ENCODE measurements around the gene NMS.
"Not testable (repeated sequence)": the region's sequence is repeated elsewhere in the genome, so short reads cannot be mapped to it uniquely, and the experiment has no call there.

NMS gene

GRCh38 chr2:100470182-100470581 is at the start of gene NMS:
Gene NMS, plus strand, starts transcription at chr2:100470482. Its CDS starts 7 bp downstream, at chr2:100470489.
- DNase-seq (ENCODE audit: low read depth): no peak

- DNase-seq (ENCODE audit: low read depth): no peak
Measured at GRCh38 chr2:100422320-100423055, 47.8 kb upstream of the NMS start.

GRCh38 chr2:100423631-100424030 is 46.7 kb upstream of the NMS start:
- no peak for DNase-seq (ENCODE audit: low read depth)

GRCh38 chr2:100424277-100424875 is 45.9 kb upstream of the NMS start:
- no peak for DNase-seq (ENCODE audit: low read depth)

- no peak for DNase-seq (ENCODE audit: low read depth)
Measured at GRCh38 chr2:100425107-100425506, 45.2 kb upstream of the NMS start.

- no peak for DNase-seq (ENCODE audit: low read depth)
Measured at GRCh38 chr2:100425573-100426383, 44.5 kb upstream of the NMS start.

GRCh38 chr2:100426384-100426720 is 43.9 kb upstream of the NMS start:
- no peak for DNase-seq (ENCODE audit: low read depth)

GRCh38 chr2:100427111-100427510 is 43.2 kb upstream of the NMS start:
- no peak for DNase-seq (ENCODE audit: low read depth)

- no peak for DNase-seq (ENCODE audit: low read depth)
Measured at GRCh38 chr2:100427627-100428258, 42.5 kb upstream of the NMS start.

- no peak for DNase-seq (ENCODE audit: low read depth)
Measured at GRCh38 chr2:100429726-100430125, 40.6 kb upstream of the NMS start.

- DNase-seq (ENCODE audit: low read depth): no peak
Measured at GRCh38 chr2:100437751-100438150, 32.5 kb upstream of the NMS start.

- DNase-seq (ENCODE audit: low read depth): no peak
Measured at GRCh38 chr2:100446696-100447095, 23.6 kb upstream of the NMS start.

- DNase-seq (ENCODE audit: low read depth): no peak
Measured at GRCh38 chr2:100451092-100451491, 19.2 kb upstream of the NMS start.

- no peak for DNase-seq (ENCODE audit: low read depth)
Measured at GRCh38 chr2:100451734-100452133, 18.5 kb upstream of the NMS start.

GRCh38 chr2:100453853-100454252 is 16.4 kb upstream of the NMS start:
- DNase-seq (ENCODE audit: low read depth): no peak

GRCh38 chr2:100456357-100456756 is 13.9 kb upstream of the NMS start:
- DNase-seq (ENCODE audit: low read depth): not testable (repeated sequence)

GRCh38 chr2:100460904-100461530 is 9.3 kb upstream of the NMS start:
- DNase-seq (ENCODE audit: low read depth): no peak

GRCh38 chr2:100470898-100471514 is 724 bp downstream of the NMS start:
- no peak for DNase-seq (ENCODE audit: low read depth)

- no peak for DNase-seq (ENCODE audit: low read depth)
Measured at GRCh38 chr2:100476606-100477005, 6.3 kb downstream of the NMS start.

- DNase-seq (ENCODE audit: low read depth): no peak
Measured at GRCh38 chr2:100482741-100483140, 12.5 kb downstream of the NMS start.

GRCh38 chr2:100483895-100484294 is 13.6 kb downstream of the NMS start:
- DNase-seq (ENCODE audit: low read depth): no peak

- no peak for DNase-seq (ENCODE audit: low read depth)
Measured at GRCh38 chr2:100484390-100484789, 14.1 kb downstream of the NMS start.

All from T-helper 22 cell (primary cell).